CD4-positive, alpha-beta T cell treated with Interferon gamma for 1 hour (primary cell): ENCODE measurements around the gene ASB2.

Source experiments
- DNase-seq: peaks from one replicate; pipeline ENCODE4 v3.0.0-alpha.2; 2020

ASB2 gene

DNA sequence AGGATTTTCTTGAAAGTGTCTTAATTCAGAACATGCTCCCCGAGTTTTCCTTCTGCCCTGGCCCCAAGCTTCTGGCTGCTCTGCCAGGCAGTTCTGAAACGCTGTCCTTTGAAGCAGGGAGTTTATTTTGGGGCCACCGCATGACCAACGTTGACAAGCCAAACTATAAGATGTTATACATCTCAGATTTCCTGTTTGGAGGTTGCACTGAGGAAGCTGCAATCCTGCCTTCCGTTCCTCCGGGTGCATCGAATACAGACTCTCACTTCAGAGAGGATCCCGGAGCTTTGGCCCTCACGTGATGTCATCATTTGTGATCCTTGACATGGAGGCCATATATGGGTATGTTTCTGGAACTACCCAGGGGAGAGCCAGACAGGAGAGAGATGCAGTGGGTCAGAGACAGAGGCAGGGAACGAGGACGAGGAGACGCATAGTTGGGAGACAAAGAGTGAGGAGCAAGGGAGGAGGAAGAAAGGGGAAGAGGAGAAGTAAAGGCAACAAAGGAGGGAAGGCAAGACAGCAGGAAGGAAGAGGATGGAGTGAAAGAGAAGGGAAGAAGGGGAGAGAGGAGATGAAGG is at the start of gene ASB2:
Gene ASB2 (minus strand): TSS at position 94 of the 581 bp plus-strand sequence. CDS start 12,031 bp downstream, outside the sequence.
- DNase-seq = no peak

- no peak for DNase-seq
Measured at GRCh38 chr14:94025720-94026119, 49.4 kb upstream of the ASB2 start.

- DNase-seq = no peak
Measured at GRCh38 chr14:94024549-94024948, 48.2 kb upstream of the ASB2 start.

DNA sequence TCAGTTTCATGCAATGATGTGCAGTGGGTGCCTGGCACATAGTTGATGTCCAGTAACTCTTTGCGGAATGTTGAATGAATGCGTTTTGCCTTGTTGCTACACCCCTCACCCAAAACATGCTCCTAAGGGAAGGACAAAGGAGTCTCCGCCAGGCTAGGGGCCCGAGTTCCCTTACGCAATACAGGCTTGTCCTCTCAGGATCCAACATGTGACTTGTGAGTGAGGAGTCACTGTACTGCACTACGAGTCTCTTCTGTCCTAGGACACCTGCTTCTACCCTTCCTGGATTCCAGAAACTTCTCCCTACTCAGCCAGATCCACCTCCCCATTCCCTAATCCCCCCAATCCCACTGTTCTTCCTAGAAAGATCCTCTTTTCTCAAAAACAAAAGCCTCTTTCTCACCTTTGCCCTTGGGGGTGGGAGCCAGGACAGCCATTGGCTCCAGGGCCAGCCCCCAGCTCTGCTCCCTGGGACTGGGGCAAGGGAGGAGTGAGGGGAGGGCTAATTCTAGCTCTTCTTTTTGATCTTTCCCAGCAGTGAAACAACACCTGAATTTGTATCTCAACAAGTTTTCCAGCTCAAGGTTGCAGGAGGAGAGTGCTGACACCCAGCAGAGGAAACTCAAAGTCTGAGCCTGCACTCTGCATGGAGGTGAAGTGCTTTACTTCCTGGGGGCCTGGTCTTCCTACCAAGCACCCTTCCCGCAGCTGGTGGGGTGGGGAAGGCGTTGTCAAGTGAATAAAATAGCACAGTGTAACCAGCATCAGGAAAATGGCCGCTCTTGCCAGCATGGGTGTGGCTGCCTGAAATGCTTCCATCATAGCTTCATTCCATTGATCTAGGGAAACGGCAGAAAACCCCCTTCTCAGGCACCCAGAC is 46.4 kb upstream of the ASB2 start:
- no peak for DNase-seq

DNA sequence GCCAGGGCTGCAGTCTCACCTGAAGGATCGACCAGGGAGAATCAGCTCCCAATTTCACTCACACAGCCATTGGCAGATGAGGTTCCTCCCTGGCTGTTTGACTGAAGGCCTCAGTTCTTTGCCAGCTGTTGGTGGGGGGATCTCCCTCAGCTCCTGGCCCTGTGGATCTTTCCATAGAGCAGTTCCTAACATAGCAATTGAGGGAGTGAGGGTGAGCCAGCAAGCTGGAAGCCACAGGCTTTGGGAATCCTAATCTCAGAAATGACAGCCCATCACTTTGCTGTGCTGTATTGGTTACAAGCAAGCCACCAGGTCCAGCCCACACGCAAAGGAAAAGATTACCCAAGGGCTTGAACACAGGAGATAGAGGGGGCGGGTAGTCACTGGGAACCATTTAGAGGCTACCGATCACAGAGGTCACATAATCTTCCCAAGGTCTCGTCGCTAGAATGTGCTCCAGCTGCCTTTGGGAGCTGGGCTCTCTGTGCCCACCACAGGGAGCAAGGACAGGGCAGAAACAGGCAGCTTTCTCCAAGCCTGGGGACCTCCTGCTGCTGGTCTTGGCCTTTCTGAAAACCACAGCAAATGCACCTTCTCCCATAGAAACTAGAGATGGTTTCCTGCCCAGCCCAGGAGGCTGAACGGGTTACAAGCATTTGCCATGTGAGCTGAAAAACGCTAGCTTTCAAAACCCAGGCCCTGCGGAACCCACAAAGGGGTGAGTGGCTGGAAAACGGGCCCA is 45.2 kb upstream of the ASB2 start:
- no peak for DNase-seq

DNA sequence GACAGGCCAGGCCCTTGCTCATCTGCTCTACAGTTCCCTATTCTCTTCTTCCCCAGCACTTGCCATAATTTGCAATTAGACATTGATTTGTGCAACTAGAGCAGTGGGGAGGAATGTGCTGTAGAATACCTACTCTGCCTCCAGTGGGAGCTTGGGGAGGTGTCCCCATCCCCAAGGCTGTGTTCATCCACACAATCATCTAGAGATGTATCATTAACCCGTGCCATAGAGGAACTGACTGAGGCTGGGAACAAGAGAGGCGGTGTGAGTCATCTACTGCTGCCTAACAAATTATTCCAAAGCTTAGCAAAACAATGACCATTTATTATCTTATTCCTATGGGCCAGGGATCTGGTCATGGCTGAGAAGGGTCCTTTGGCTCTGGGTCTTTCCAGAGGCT is 44.6 kb upstream of the ASB2 start:
- no peak for DNase-seq

- DNase-seq = no peak
Measured at GRCh38 chr14:94020267-94020666, 43.9 kb upstream of the ASB2 start.

DNA sequence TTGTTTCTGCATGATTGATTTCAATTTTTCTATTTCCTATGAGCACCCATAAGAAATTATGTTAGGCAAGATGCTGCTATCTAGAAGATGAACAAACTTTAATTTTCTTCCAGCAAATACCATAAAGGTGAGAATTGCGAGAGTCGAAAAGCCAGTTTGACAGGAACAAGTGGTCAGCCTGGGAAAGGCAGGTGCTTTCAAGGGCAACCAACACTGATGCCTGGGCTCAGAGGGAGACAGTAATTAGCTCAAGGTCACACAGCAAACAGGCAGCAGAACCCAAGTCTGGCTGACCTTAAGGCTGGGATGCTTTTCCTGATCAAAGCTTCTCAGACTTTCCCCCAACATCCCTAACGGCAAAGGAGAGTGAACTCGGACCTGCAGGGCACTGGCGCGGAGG is 43.0 kb upstream of the ASB2 start:
- no peak for DNase-seq

GRCh38 chr14:94018308-94018707 is 41.9 kb upstream of the ASB2 start:
- DNase-seq = no peak

- no peak for DNase-seq
Measured at GRCh38 chr14:94016446-94016976, 40.1 kb upstream of the ASB2 start.

GRCh38 chr14:94015223-94015622 is 38.9 kb upstream of the ASB2 start:
- no peak for DNase-seq

- no peak for DNase-seq
Measured at GRCh38 chr14:94014382-94014781, 38.0 kb upstream of the ASB2 start.

- DNase-seq = no peak
Measured at GRCh38 chr14:94011795-94012194, 35.4 kb upstream of the ASB2 start.

DNA sequence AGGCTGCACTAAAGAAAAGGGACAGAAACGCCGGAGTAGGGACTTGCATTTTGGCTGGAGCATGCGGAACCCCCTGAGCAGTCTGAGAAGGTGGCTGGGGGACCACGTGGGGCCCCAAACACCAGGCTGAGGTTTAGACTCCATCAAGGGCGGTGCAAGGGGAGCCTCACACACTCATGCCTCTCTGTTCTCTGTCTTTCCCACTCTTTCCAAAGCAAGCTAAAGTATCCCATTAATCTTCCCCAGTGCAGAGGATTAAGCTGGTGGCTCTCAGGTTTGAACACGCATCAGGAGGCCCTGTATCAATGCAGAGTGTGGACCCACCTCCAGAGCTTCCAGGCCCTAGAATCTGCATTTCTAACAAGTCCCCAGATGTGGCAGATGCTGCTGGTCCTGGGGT is 34.3 kb upstream of the ASB2 start:
- no peak for DNase-seq

- DNase-seq = no peak
Measured at GRCh38 chr14:94009767-94010166, 33.4 kb upstream of the ASB2 start.

DNA sequence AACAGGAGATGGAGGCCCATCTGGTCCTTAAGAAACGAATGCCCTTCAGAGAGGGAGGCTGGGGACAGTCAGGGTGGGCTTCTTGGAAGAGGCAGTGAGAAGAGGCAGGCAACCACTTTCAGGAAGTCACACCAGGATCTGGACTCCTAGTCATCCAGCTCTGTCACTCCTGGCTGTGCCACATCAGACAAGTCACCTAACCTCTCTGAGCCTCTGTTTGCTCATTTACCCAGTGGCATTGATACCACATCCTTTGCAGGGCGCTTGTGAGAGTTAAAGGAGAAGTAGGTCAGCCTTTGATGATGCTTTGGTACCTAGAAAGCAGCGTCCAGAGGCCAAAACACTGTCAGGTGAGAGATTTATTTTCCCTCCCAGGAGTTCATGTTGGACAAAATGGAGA is 31.9 kb upstream of the ASB2 start:
- DNase-seq = no peak

DNA sequence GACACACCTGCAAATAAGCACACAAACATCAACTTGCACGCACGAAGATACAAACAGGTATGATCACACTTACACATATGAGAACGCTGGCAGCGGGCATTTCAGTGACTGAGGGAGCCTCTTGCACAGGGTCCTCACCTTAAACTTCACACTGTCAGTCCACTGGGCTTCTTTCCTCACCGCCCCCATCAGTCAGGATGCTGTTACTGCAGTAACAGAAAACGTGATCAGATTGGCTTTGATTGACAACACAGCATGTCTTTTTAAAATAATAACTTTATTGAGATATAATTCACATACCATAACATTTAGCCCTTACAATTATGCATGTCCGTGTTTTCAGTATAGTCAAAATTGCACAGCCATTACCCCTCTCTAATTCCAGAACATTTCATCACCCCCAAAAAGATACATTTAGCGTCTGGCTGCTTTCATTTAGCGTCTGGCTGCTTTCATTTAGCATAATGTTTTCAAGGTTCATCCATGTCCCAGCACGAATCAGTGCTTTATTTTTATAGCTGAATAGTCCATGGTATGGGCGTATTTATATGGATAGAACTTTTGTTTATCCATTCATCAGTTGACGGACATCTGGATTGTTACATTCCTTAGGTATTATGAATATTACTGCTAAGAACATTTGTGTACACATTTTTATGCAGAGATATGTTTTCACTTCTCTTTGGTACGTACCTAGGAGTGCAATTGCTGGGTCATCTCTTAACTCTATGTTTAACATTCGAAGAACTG is 29.1 kb upstream of the ASB2 start:
- no peak for DNase-seq

GRCh38 chr14:94004015-94004414 is 27.6 kb upstream of the ASB2 start:
- no peak for DNase-seq

- DNase-seq = no peak
Measured at GRCh38 chr14:94003397-94003796, 27.0 kb upstream of the ASB2 start.

DNA sequence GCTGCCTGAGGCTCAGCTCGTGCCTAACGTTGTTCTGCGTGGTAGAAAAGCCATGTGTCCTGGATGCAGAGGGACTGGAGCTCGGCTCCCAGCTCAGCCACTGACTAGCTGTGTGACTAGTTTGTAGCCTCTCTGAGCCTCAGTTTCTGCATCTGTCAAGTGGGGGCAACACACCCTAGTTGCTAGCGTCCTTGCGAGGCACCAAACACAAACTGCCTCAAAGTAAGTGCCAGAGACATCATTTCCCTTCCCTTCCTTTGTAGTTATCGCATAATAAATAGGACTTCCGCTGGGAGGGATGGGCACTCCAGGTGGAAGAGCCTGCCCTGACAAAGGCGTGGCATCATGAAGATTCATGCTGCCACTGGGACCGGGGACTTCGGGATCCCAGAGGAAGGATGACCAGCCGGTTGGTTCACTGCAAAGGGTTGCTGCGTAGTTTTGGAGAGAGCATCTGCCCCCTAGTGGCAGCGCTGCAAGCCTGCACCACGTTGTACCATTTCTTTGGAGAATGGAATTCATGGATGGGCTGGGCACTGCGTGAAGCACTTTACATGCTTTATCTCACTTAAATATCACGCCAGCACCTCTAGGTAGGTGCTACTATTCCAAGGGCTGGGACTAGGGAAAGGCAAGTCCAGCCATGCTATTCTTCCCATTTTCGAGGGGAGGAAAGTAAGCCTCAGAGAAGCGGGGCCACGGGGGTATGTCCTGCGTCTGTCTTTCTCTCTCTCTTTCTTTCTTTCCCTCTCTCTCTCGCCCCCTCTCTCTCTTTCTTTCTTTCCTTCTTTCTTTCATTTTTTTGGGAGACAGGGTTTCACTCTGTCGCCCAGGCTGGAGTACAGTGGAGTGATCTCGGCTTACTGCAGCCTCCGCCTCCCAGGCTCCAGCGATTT is 25.4 kb upstream of the ASB2 start:
- DNase-seq = peak; percentile 58

- DNase-seq = no peak
Measured at GRCh38 chr14:94001016-94001415, 24.6 kb upstream of the ASB2 start.

DNA sequence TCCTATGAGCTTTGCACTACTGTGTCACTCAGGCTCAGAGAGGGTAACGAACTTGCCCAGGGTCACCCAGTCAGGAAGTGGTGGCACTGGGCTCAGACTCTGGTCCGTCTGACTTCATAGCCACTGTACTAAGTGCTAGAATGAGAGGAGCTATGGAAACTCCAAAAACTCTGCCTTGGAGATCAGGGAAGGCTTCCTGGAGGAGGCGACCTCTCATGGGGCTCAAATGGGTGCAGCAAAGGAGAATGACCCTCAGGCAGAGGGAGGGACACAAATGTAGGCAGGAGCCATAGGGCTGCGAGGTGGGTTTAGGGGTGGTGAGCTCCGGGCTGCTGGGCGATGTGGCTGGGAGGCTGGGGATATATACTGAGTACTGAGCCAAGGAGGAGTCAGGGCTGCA is 23.9 kb upstream of the ASB2 start:
- no peak for DNase-seq
